HepG2 (cell line): ENCODE data around the gene PDE2A.

Experiments used
- CTCF ChIP-seq: sonication (generic); formaldehyde crosslinking; IDR thresholded peaks from 2 replicates; pipeline ENCODE4 v1.5.0; 2020; ENCODE audit warnings: mild to moderate bottlenecking, missing genetic modification reagents, moderate library complexity
- HDAC2 ChIP-seq: sonication (generic); formaldehyde crosslinking; IDR thresholded peaks from 2 replicates; pipeline ENCODE4 v1.4.0; 2020; ENCODE audit warnings: missing genetic modification reagents
- HNF1A ChIP-seq, 2 experiments: sonication (generic) in 1 of 2; formaldehyde crosslinking in 1 of 2; IDR thresholded peaks; 2 replicates each; pipeline versions ENCODE4 v1.4.0 to v1.6.1; 2016 to 2020; ENCODE audit warnings: borderline replicate concordance in 1 of 2, low read depth in 1 of 2, mild to moderate bottlenecking in 1 of 2, missing genetic modification reagents in 1 of 2
- HNRNPH1 ChIP-seq: fragments of 200-400 bp; formaldehyde crosslinking; optimal IDR thresholded peaks from 2 replicates; pipeline ENCODE3; 2017; ENCODE audit warnings: mild to moderate bottlenecking, low read depth, low read length
- MEIS1 ChIP-seq: sonication (generic); formaldehyde crosslinking; IDR thresholded peaks from 2 replicates; pipeline ENCODE4 v1.9.0; 2021; ENCODE audit warnings: mild to moderate bottlenecking, missing genetic modification reagents, moderate library complexity, borderline replicate concordance
- NR3C1 ChIP-seq: sonication (generic); formaldehyde crosslinking; IDR thresholded peaks from 2 replicates; pipeline ENCODE4 v1.4.0; 2020; ENCODE audit warnings: missing genetic modification reagents
- POLR2A ChIP-seq, 2 experiments: IDR thresholded peaks; 2 replicates each; pipeline ENCODE4 v1.6.1; 2011; ENCODE audit warnings: low read depth in 2 of 2, low read length in 2 of 2, mild to moderate bottlenecking in 1 of 2, moderate library complexity in 1 of 2; ENCODE audit not compliant: insufficient read depth in 1 of 2

GRCh38 chr11:72686639-72687220, 12.5 kb upstream of the PDE2A start:
- TF ChIP-seq HNF1A (IDR thresholded peaks at IDR 0.05; ENCODE audit: low read depth) (no peak), HNF1A (CRISPR knock-in tag; IDR thresholded peaks at IDR 0.05; ENCODE audit: borderline replicate concordance) (no peak), MEIS1 (no peak), HDAC2 (CRISPR knock-in tag) (no peak), HNRNPH1 (no peak), CTCF (CRISPR knock-in tag) (no peak), NR3C1 (CRISPR knock-in tag) (no peak), POLR2A (IDR thresholded peaks at IDR 0.05; ENCODE audit: insufficient read depth in 1 of 2, low read depth in 2 of 2, low read length in 2 of 2) (no peak)
